K562 (cell line): Measurements from ENCODE around the gene RTN4. TPM values are rescaled to one million over a fixed set of nuclear protein-coding genes. Genes with fewer than 3 reads are reported as not detected.
A peak's percentile ranks its signal among the peaks of the same experiment; 100 is the strongest.

Experiments
- ARID2 ChIP-seq: fragments of 450-650 bp; IDR thresholded peaks from 2 replicates; pipeline ENCODE4 v1.6.1; 2017; ENCODE audit warnings: antibody characterized with exemption, mild to moderate bottlenecking
- BACH1 ChIP-seq: fragments of 200-800 bp; sonication (Bioruptor generic); IDR thresholded peaks from 2 replicates; pipeline ENCODE4 v1.6.1; 2016; ENCODE audit warnings: missing genetic modification characterization, missing compliant biosample characterization
- BRCA1 ChIP-seq, 2 experiments: fragments of 450-650 bp in 1 of 2; sonication (generic) in 1 of 2; formaldehyde crosslinking in 1 of 2; IDR thresholded peaks; 2 replicates each; pipeline versions ENCODE4 v1.5.0 to v1.6.1; 2017 to 2020; ENCODE audit warnings: mild to moderate bottlenecking in 1 of 2, missing genetic modification reagents in 1 of 2
- BRD4 ChIP-seq: fragments of 200-600 bp; sonication (generic); IDR thresholded peaks from 2 replicates; pipeline ENCODE4 v1.6.1; 2017; ENCODE audit warnings: inconsistent platforms
- CC2D1A ChIP-seq: fragments of 450-650 bp; IDR thresholded peaks from 2 replicates; pipeline ENCODE4 v1.6.1; 2017; ENCODE audit warnings: mild to moderate bottlenecking
- COPS2 ChIP-seq: fragments of 450-650 bp; conservative IDR thresholded peaks from 2 replicates; pipeline ENCODE4 v1.6.1; 2016; ENCODE audit warnings: mild to moderate bottlenecking, moderate library complexity
- CSDE1 ChIP-seq, 2 experiments: fragments of 450-650 bp; IDR thresholded peaks; 2 replicates each; pipeline ENCODE4 v1.6.1; 2016; ENCODE audit warnings: mild to moderate bottlenecking in 1 of 2
- FOXJ3 ChIP-seq: sonication (generic); formaldehyde crosslinking; IDR thresholded peaks from 2 replicates; pipeline ENCODE4 v1.4.0; 2020; ENCODE audit warnings: mild to moderate bottlenecking, missing genetic modification reagents
- GTF2A2 ChIP-seq: IDR thresholded peaks from 2 replicates; pipeline ENCODE4 v1.6.1; 2016; ENCODE audit warnings: mild to moderate bottlenecking, missing genetic modification characterization, missing compliant biosample characterization
- MEF2D ChIP-seq: conservative IDR thresholded peaks from 2 replicates; pipeline ENCODE4 v1.6.1; 2016; ENCODE audit warnings: low read depth, missing genetic modification characterization, missing compliant biosample characterization
- NCOR1 ChIP-seq: fragments of 450-650 bp; IDR thresholded peaks from 2 replicates; pipeline ENCODE4 v1.6.1; 2016; ENCODE audit warnings: mild to moderate bottlenecking, moderate library complexity
- PHF8 ChIP-seq: fragments of 200-600 bp; sonication (generic); IDR thresholded peaks from 2 replicates; pipeline ENCODE4 v1.6.1; 2012; ENCODE audit warnings: mixed run types, mild to moderate bottlenecking, inconsistent platforms, low read length, moderate library complexity, borderline replicate concordance
- RBM14 ChIP-seq: fragments of 200-400 bp; formaldehyde crosslinking; IDR thresholded peaks from 2 replicates; pipeline ENCODE4 v1.6.1; 2018; ENCODE audit warnings: low read depth, mild to moderate bottlenecking, low read length, moderate library complexity, borderline replicate concordance; ENCODE audit not compliant: insufficient read depth
- SMAD2 ChIP-seq: fragments of 150-350 bp; IDR thresholded peaks from 2 replicates; pipeline ENCODE4 v1.6.1; 2014; ENCODE audit warnings: low read depth, mild to moderate bottlenecking, low read length
- XRCC4 ChIP-seq: IDR thresholded peaks from one replicate; pipeline ENCODE4 v1.6.1; 2011; ENCODE audit not compliant: insufficient read depth, insufficient read length; ENCODE audit errors: extremely low read depth
- XRCC5 ChIP-seq: fragments of 200-400 bp; formaldehyde crosslinking; IDR thresholded peaks from 2 replicates; pipeline ENCODE4 v1.6.1; 2017; ENCODE audit warnings: low read depth, mild to moderate bottlenecking, low read length
- ZNF12 ChIP-seq: sonication (generic); formaldehyde crosslinking; IDR thresholded peaks from 2 replicates; pipeline ENCODE4 v1.4.0; 2020; ENCODE audit warnings: mild to moderate bottlenecking, missing genetic modification reagents
- ZNF124 ChIP-seq: sonication (generic); formaldehyde crosslinking; IDR thresholded peaks from 2 replicates; pipeline ENCODE4 v1.8.1; 2022; ENCODE audit warnings: missing genetic modification reagents
- ZNF174 ChIP-seq: fragments of 250-450 bp; sonication (Bioruptor Pico); IDR thresholded peaks from 2 replicates; pipeline ENCODE4 v1.4.0; 2020; ENCODE audit warnings: mild to moderate bottlenecking
- ZNF184 ChIP-seq: sonication (generic); formaldehyde crosslinking; IDR thresholded peaks from 2 replicates; pipeline ENCODE4 v1.5.0; 2020; ENCODE audit warnings: missing genetic modification reagents
- ZNF584 ChIP-seq: fragments of 200-800 bp; sonication (Bioruptor generic); IDR thresholded peaks from 2 replicates; pipeline ENCODE4 v1.6.1; 2016; ENCODE audit warnings: low read depth, mild to moderate bottlenecking, missing genetic modification characterization, missing compliant biosample characterization
- ZNF668 ChIP-seq: fragments of 250-450 bp; sonication (Bioruptor Pico); IDR thresholded peaks from 2 replicates; pipeline ENCODE4 v1.8.0; 2022; ENCODE audit warnings: mild to moderate bottlenecking, inconsistent platforms
- ZNF75A ChIP-seq: fragments of 450-650 bp; formaldehyde crosslinking; IDR thresholded peaks from 2 replicates; pipeline ENCODE4 v1.4.0; 2020; ENCODE audit warnings: mild to moderate bottlenecking
- polyA plus RNA-seq, 8 experiments: library from polyadenylated mRNA; depleted of rRNA in 4 of 8; stranded (reverse) in 5 of 8; unstranded in 3 of 8; fragments of >200 nt; fragmentation: Nextera tagmentation in 2 of 8; fragmentation: Illumina TruSeq in 1 of 8; extraction: Ambion mirVana in 2 of 8; extraction: Trizol in 1 of 8; gene quantifications; 2 replicates each; pipeline versions ENCODE4 v1.2.1 to v1.2.3, GENCODE V29; 2011 to 2014; ENCODE audit warnings: inconsistent platforms in 1 of 8, missing spikeins in 1 of 8
- total RNA-seq, 7 experiments: library from RNA; depleted of rRNA in 6 of 7; stranded (reverse); fragments of >200 nt in 6 of 7; fragmentation: Illumina TruSeq in 2 of 7; extraction: Trizol in 2 of 7; gene quantifications; 2 replicates each; pipeline versions ENCODE4 v1.2.1 to v1.2.3, GENCODE V29; 2011 to 2021; ENCODE audit warnings: low replicate concordance in 1 of 7
- TF ChIP-seq, protein P1 (sequence below): fragments of 250-450 bp; sonication (Bioruptor Pico); IDR thresholded peaks from 2 replicates; pipeline ENCODE4 v1.6.1; 2021; ENCODE audit warnings: mild to moderate bottlenecking
- TF ChIP-seq, protein P2 (sequence below): sonication (generic); formaldehyde crosslinking; IDR thresholded peaks from 2 replicates; pipeline ENCODE4 v1.5.0; 2020; ENCODE audit warnings: missing genetic modification reagents

Gene RTN4
- total and polyA plus RNA-seq, 9 of the 15 experiments (the other 6 are each of a cell fraction or from before 2014, with no cell fraction given) = 73.0 to 248 (median 116) TPM

DNA sequence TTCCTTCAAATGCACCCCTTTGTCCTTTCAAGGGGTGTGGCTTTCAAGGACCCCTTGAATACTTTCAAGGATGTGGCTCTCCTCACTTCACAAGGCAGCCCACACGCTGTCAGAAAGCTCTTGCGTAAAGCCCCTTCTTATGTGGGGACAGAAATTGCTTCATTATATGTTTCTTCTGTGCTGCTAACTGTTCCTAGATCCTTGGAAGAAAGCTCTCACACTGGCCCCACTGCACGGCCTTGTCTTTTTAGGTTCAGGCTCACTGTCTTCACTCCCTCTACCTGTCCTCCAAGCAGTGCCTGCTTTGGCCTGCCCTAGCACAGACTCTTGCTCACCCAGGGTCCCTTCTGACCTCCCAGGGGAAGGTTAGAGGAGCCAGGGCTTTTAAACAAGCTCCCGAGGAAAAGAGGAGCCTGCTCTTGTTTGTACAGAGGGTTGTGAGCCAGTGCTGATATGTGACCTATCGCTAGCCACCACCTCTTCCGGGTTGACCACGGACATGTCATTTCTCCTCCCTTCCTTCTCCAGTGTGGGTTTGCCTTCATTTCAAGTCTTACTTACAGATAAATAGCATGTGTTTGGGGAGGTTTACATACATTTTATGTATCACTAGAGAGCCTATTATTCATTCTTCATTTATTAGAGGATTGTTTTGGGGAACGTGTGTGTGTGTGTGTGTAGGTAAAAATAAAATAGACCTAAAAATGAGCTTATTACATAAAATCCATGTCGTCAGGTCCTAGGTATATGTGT lies 94.7 kb downstream of the RTN4 start (continued):
- TF ChIP-seq ZNF584 (CRISPR knock-in tag) = peak; percentile 48; the same call in 1 of the 2 replicates
- peak; percentile 72 for TF ChIP-seq BACH1 (tag)
- TF ChIP-seq ZNF668 (CRISPR knock-in tag) = 0 out of 2 replicates have a peak, but pooled peaks have one; percentile 45
- no peak for TF ChIP-seq BRD4
- no peak for TF ChIP-seq ZNF12 (CRISPR knock-in tag)
- no peak for TF ChIP-seq BRCA1 (IDR thresholded peaks at IDR 0.05)
- no peak for TF ChIP-seq BRCA1 (CRISPR knock-in tag; IDR thresholded peaks at IDR 0.05)
- TF ChIP-seq MEF2D (tag) = 0 out of 2 replicates have a peak, but pooled peaks have one; percentile 16
- TF ChIP-seq GTF2A2 (tag) = peak; percentile 65
- no peak for TF ChIP-seq ZNF75A (CRISPR knock-in tag)
- TF ChIP-seq PHF8 = peak; percentile 51; the same call in 1 of the 2 replicates
- no peak for TF ChIP-seq XRCC5
- no peak for TF ChIP-seq SMAD2
- TF ChIP-seq CSDE1 (IDR thresholded peaks at IDR 0.05) = no peak
- TF ChIP-seq XRCC4 = no peak
- TF ChIP-seq ZNF184 = no peak
- no peak for TF ChIP-seq ZNF124 (CRISPR knock-in tag)
- TF ChIP-seq, protein P1, sequence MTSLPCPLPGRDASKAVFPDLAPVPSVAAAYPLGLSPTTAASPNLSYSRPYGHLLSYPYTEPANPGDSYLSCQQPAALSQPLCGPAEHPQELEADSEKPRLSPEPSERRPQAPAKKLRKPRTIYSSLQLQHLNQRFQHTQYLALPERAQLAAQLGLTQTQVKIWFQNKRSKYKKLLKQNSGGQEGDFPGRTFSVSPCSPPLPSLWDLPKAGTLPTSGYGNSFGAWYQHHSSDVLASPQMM (CRISPR knock-in tag) = no peak
- TF ChIP-seq ZNF174 (CRISPR knock-in tag) = no peak
- TF ChIP-seq CC2D1A = no peak
- no peak for TF ChIP-seq COPS2
- no peak for TF ChIP-seq FOXJ3 (CRISPR knock-in tag)
- TF ChIP-seq RBM14 = no peak
- TF ChIP-seq NCOR1 = peak; percentile 36; the same call in 1 of the 2 replicates
- TF ChIP-seq, protein P2, sequence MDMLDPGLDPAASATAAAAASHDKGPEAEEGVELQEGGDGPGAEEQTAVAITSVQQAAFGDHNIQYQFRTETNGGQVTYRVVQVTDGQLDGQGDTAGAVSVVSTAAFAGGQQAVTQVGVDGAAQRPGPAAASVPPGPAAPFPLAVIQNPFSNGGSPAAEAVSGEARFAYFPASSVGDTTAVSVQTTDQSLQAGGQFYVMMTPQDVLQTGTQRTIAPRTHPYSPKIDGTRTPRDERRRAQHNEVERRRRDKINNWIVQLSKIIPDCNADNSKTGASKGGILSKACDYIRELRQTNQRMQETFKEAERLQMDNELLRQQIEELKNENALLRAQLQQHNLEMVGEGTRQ (CRISPR knock-in tag) = no peak
- no peak for TF ChIP-seq ARID2
